HG02840 (cell line): ENCODE measurements around the gene NDNF.

Source experiments
- ATAC-seq: cut with Tn5 transposase; IDR thresholded peaks from one replicate; pipeline ENCODE4 v1.9.1; 2021; ENCODE audit warnings: mild to moderate bottlenecking, moderate library complexity, moderate number of reproducible peaks; ENCODE audit not compliant: unreplicated experiment, low FRiP score

Gene NDNF

DNA sequence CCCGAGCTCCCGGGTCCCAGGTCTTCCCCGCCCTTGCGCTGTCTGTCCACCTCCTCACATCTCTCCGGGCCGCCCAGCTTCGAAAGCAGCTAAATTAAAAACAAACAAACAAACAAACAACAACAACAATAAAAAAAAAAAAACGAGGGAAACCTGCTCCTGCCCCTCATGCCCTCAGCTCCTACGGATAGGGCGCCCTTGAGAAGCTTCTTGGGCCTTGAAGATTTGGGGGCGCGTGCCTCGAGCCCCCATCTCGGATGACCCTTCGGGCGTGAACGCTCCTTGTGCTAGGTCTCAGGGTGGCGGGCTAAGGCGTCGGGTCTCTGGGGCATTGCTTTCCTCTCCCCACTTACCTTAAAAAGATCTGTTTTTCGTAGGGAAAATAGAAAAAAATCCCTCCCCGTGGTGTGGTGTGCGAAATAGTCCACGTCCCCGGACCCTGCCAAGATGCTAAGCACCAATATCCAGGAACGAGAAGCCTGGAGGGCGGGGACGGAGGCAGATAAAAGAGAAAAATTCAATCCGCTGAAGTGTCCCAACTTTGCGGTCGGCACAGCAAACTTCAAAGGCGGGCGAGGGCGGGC is 603 bp downstream of the NDNF start:
- no peak for ATAC-seq

DNA sequence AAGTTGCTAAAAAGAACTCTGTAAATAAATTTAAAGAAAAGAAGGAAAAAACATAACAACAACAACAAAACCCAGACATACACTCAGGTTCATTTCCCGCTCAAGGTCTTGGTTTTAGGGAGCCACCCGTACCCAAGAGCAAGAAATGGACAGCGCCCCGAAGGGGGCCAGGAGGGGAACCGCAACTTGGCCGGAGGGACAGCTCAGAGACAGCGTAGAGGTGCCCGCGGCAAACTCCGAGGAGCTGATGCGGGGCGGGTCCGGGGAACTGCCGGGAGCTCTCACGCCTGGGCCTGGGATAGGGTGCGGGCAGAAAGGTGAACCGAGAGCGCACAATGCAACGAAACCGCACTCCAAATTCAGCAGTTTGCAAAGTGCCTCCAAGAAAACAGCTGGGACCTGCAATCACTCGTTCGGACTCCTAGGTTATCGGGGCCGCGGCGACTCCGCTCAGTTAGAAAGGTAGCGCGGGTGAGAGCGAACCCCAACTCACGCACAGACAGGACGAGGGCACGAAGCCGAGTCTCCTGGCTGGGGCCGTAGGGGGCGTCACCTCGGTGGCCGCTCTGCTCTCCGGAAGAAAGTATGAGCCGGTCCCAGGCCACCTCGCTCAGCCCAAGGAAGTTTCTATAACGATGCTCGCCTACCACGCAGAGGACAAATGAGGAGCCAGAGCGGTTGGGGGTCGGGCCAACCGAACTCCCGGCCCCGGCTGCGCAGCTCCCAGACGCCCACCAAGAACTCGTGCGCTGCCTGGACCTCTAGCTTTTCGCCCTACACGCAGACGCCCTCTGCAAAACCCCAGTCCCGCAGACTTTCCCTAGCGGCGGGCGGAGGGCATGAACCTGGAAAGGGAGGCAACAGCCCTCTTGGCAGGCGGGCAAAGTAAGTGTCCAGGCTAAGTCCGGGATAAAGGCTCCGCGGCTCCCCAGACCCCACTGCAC is 1.4 kb downstream of the NDNF start:
- ATAC-seq: no peak

DNA sequence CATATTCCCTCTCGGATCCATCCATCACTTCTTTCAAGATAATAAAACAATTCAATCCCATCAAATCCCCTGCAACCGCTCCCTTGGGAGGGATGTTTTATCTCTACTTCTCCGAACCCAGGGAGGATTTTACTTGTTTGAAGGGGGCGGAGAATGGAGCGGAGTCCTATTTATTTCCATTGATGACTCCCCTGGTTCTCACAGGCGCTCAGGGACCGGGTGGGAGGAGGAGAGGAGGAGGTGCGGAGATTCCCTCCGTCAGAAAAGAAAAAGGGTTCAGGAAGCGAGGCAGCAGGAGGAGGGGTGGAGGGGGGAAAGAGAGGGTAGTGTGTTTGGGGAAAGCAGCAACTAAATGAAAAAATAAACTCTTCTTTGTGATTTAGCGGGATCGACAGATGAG is 2.1 kb downstream of the NDNF start:
- no peak for ATAC-seq

DNA sequence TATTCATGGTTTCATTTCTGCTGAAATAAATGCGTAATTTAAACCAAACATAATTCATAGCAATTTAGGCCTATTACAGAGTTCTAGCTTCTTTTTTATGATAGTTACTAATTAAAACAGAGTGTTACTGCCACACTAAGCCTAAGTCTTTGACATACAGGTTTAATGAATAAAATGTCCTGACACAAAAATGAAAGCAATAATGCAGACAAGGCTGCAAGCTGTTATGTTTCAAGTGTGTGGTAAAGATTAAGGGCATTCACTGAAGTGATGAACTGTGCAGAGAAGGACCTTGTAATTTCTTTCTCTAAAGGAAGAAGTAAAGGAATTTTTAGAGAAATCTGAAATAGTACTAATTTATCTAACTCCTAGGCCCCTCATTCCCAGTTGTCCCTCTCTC is 2.9 kb downstream of the NDNF start:
- ATAC-seq: no peak

DNA sequence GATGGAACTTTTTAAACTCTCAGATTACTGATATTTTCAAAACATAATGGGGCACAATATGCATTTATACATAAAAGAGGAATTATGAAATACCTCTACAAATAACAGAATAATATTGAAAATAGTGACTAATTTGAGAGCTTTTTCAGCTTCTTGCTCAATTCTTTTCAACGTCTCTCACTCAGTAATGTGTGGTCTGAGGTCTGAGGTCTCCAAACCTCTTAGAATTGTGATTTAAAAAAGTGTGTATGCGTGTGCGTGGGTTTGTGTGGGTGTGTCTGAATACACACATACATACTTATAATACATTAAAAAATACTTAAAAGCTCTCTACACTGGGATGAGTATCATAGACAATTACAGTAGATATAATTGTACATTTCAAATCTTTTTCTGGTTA is 7.9 kb downstream of the NDNF start:
- ATAC-seq: no peak

DNA sequence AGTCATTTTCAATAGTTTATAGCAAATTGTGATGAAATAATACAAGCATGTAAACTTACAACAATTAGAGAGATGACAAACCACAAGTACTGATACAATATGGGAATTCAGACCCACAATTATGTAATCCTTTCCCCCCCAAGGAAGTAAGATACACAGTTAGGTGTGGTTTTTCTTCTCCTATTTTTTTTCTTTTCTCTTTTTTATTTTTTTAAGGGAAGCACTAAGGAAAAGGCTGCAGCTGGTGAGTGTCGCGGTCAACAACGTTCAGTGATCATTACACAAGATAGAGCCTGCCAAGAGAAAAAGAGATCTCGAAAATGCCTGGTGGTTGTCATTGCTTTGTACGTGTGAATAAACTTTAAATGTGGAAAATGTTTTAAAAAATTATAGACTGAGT is 9.8 kb downstream of the NDNF start:
- ATAC-seq: no peak

DNA sequence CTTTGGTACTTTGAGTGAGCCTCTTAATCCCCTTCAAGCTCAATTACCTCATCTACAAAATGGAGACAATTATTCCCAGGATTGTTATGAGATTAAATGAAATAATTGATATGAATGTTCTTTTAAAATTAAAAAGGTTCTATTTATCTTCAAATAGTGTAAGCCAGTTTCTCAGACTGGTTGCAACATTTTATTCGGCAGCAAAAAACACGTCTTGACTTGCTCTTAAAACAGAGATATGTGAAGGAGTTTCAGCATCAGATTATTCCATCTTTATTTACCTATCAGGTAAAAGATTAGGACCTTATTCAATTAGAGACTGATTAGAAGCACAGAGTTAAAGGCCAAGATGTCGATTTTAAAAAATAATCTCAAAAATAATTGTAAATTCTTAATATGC is 10.5 kb downstream of the NDNF start:
- no peak for ATAC-seq

DNA sequence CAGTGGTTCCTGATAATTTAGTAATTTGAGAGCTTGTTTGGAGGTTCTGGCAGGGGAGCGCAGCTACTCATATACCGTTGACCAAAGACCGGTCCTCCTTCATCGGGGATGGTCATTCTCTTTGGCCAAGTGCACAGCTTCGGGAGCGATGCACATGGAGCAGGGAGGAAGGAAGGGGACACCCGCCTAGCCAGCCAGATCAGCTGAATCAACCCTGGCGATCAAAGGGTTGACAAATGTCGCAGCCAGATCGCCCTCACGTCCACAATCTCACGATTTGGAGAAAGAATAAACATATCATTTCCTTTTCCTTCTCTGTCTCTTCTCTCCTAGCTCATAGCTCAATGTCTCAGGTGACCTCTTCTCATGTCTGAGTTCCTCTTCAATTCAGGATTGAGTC is 11.1 kb downstream of the NDNF start:
- no peak for ATAC-seq

DNA sequence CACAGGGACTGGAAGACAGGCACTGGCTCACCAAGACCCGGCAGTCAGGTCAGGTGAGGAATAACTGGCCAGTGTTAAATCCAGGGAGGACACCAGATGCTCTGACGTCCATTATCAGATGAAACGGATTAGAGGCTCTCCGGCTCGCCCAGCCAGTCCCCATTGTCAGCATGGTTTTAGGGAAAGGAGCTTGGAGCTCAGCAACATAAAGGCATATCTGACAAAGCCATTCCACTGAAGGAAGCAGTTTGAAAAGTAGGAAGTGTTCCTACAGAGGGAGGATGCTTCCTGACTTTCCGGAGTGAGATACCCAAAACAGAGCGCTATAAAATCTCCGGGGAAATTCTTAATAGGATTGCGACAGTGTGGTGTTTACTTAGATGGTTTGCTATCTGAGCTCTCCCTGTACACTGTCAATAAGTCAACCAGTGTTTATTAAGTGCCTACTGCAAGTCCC is 14.8 kb downstream of the NDNF start:
- ATAC-seq: no peak

DNA sequence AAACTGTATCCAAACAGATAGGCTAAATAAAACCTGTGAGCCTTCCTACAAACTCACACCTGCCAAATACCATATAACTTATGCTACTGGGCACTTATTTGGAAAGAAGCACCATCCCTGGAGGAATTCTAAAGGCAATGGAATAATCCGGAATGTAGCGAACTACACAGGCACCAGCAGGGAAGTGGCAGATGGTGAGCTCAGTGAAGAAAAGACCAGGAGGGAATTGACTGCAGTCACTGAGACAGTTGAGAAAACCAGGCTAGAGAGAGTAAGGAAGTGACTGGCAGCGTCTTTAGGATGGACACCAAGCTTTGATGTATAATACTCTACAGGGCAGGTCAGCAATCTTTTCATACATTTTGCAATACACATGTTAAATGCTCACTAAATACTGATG is 16.3 kb downstream of the NDNF start:
- ATAC-seq: no peak

DNA sequence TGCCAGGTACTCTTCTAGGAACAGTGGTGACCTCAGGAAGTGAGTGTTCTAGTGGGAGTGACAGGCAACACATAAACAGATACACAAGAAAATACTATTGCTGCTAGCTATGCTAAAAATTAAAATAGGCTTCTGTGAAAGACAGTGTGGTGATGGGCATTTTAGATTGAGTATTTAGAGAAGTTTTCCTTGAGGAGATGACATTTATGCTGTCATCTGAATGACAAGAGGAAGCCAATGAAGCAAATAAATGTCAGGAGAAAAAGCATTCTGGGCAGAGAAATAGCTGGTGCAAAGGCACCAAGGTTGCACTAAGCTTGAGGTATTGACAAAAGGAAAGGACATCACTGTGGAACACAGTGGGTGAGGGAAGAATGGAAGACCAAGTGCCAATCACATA is 18.0 kb downstream of the NDNF start:
- ATAC-seq: no peak

DNA sequence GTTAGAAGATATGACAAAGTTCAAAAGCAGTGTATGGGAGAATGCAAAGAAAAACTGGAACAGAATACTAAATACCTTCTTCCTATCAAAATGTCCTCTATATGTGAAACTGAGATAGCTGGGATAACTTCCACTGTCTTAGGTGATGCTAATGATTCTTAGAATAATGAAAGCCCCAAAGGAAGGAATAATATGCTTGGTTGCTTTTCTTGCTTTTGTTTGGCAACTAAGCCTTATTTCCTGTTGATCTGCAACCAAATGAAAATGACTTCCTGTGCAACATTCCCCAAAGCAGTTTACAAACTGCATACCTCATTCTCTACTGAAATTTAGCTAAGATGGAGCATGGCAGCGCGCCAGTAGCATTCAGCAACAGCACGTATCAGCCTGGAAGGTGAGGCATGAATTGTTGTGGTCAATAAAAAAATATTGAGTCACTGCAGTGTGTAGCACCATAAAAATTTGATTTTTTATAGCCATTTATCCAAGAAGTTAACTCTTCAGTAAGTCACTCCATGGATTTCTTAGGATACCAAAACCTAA is 18.7 kb downstream of the NDNF start:
- no peak for ATAC-seq

DNA sequence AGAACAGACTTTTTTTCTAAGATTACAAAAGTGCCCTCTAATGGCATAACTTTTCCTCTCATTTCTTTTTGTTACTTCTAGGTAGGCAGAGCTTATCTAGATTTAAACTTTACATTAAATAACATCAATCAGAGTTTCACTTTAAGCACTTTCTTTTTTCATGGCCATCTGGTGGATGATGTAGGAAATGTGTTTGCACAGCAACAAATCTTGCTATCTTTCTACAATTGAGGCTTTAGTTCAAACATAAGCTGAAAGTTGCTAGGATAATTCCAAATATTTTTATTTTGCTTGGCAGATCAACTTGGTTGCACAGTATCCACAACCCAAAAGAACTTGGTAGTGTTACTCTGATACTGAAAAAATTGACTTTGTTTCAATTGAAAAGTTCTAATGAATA is 22.0 kb downstream of the NDNF start:
- ATAC-seq: no peak

DNA sequence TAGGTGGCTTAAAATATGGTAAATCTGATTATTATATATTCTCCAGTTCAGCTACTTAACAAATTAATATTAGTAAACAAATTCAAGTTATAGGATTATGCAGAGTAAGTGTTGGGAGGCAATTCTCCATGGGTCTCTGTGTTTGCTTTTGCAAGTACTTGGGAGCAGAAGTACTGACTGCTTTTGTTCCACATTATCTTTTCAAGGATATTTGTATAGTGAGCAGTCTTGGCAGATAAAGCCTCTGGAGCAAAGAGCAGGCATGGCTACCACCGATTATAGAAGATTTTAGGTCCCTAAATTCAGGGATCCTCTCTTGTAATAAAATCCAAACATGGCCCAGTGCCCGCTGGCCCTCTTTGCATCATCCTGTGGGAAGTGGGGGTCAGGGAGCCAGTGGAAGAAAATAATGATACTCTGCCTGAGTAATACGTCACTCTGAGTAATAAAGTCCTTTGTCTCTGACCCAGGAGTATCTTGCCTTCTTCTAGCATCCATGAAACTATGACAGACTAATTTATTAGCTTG is 23.2 kb downstream of the NDNF start:
- ATAC-seq: no peak

DNA sequence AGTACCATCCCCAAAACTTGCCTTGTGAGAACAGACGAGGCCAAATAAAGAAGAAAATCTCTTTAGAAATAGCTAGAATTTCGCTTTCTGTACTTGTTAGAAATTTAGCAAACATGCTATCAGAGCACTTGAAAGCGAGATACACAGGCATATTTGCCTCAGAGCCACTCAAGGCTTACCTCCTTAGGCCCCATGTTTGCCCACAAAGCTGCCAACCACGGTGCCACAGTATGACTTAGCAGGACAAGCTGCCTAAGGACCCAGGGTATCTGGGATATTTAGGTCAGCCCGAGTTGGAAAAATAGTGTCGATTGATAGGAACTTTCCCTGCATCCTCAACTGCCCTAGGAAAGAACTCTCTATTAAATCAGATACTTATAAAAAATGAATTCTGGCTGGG is 24.2 kb downstream of the NDNF start:
- no peak for ATAC-seq

DNA sequence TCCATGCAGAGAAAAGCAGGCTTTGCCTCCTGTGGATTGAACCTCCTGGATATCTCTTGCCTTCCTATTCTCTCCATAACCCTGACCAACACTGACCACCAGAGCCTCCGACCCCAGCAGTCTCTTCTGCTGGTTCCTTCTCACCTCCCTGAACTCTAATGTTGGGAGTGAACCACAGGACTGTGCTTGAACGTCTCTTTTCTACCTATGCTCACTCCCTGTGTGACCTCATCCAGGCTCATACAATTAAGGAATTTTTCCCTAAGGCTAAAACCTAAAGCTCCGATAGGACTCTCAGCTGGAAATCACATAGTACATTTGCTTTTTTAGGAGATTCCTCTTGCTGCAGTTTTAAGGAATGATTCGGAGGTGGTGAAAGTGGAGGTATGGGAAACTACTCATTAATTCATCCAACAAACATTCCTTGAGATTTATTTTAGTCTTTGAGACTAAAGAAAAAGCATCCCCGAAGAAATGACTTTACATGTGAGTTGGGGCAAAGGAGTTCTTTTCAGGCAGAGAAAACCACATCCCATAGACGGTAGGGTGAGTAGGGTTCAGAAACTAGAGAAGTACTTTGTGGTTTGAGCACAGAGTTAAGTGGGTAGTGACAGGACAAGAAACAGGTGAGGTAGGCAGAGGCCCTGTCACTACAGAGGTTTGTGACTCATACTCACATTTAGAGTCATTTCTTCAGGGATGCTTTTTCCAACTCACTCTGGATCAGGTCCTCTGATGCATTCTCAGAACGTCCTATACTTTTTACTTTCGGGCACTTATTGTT is 30.8 kb downstream of the NDNF start:
- ATAC-seq: peak; percentile 79

DNA sequence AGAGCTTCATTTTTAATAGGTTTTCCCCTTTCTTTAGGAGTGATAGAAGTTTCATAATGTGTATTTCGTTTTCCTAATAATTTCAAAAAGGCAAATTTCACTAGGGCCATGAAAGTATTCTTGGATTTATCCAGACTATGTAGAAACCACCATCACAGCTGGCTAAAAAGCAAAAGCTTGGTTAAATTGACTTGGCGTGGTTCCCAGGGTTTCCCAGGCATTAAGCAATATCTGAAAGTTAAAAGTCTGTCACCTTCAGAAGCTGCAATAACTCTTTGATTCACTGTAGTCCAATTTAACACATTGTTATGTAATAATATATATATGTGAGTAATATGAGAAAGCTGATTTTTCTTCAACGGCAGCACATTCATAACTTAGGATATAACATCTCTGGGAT is 38.3 kb downstream of the NDNF start:
- no peak for ATAC-seq

DNA sequence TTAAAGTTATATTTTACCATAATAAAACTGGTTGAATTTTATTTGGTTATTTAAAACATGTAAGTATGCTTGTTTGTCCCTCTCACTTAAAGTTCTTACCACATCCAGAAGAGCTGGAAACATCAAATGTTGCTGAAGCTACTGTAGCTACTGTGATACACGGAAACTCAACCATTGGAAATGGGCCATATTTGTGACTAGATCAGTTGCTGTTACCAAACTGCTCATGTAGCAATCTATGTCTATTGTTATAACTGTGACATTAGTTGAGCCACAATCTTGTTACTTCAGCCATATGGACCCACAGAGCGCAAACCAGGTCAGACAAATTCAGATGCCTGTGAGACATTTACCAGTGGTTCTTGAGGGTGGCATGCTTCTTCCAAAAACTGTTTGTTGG is 41.6 kb downstream of the NDNF start:
- no peak for ATAC-seq

DNA sequence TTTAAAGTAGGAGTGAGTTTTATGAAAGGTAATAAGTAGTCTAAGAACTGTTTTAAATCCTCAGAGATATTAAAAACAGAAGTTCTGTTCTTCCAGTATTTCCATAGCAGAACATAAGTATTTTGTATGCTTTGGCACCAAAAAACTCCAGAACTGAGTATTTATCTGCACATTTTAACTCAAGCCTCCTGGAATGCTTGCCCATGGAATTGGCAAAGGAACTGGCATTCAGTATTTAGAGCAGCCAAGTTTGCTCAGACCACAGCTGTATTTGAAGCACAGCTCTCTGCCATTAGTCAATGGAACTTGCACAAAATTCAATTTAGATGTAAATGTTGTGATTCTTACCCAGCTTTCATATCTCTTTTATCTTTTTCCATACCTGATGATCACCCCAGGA is 42.2 kb downstream of the NDNF start:
- no peak for ATAC-seq

DNA sequence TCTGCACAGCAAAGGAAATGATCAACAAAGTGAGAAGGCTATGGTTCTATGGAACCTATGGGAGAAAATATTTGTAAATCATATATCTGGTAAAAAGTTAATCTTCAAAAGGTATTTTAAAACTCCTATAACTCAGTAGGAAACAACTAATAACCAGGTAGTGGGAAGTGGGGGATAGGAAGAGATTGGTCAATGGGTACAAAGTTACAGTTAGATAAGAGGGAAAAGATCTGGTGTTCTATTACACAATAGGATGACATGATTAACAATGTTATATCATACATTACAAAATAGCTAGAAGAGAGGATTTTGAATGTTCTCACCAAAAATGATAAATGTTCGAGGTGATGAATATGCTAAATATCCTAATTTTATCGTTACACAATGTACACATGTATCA is 46.3 kb downstream of the NDNF start:
- ATAC-seq: no peak

DNA sequence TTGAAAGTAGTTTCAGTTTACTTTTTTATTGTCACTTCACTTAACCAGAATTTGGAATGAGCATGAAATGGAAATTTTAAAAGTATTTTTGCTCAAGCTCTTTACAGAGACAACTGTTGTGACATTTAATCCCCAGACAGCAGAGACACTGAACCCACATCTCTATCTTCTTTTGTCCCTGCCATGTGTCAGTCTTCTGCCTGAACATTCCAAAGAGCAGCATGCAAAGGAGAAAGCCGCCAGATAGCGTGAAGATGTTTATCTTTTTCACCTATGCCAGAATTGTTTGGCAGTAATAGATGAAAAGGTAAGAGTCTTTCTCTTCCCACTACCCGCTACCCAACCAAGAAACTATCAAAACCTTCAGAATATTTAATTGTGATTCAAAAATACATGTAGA is 46.8 kb downstream of the NDNF start:
- ATAC-seq: no peak
